Prostate gland (tissue), 2 donors: ENCODE results near the gene IDH2. TPM values are rescaled to one million over a fixed set of nuclear protein-coding genes. Genes with fewer than 3 reads are reported as not detected.

Experiments
- DNase-seq: peaks from one replicate; pipeline ENCODE4 v3.0.0-alpha.2; 2019; ENCODE audit warnings: low spot score
- H3K27ac ChIP-seq, 2 donors: fragments of 200-600 bp; sonication (generic); 2 replicates each; pipeline ENCODE4 v1.5.1; 2017 to 2019
- H3K27me3 ChIP-seq: fragments of 200-600 bp; sonication (generic); replicated peaks from 2 replicates; pipeline ENCODE4 v1.5.1; 2019; ENCODE audit not compliant: insufficient read depth
- H3K36me3 ChIP-seq, 2 donors: fragments of 200-600 bp; sonication (generic); 1 replicate in 1 of 2; 2 replicates in 1 of 2; pipeline versions ENCODE4 v1.5.1 to v1.8.1; 2017 to 2019
- H3K4me1 ChIP-seq: fragments of 200-600 bp; sonication (generic); replicated peaks from 2 replicates; pipeline ENCODE4 v1.5.1; 2019
- H3K4me3 ChIP-seq, 2 donors: fragments of 200-600 bp; sonication (generic); 2 replicates each; pipeline ENCODE4 v1.5.1; 2017 to 2019
- H3K9me3 ChIP-seq: fragments of 200-600 bp; sonication (generic); 2 replicates; pipeline ENCODE4 v1.5.1; 2017
- CTCF ChIP-seq, 4 experiments: fragments of 200-600 bp in 2 of 4; fragments of 450-650 bp in 2 of 4; sonication (generic) in 2 of 4; IDR thresholded peaks; 1 replicate in 3 of 4; 2 replicates in 1 of 4; pipeline ENCODE4 v1.5.1; 2016 to 2019; ENCODE audit warnings: antibody characterized with exemption in 4 of 4, mild to moderate bottlenecking in 2 of 4, moderate library complexity in 2 of 4
- POLR2A ChIP-seq: fragments of 450-650 bp; IDR thresholded peaks from one replicate; pipeline ENCODE4 v1.6.1; 2016; ENCODE audit warnings: antibody characterized with exemption, mild to moderate bottlenecking
- POLR2AphosphoS5 ChIP-seq: sonication (generic); formaldehyde crosslinking; IDR thresholded peaks from one replicate; pipeline ENCODE4 v1.6.1; 2017; ENCODE audit warnings: antibody characterized with exemption
- WGBS: methylation state at CpG from one replicate; pipeline ENCODE4 v1.1.5; 2018; 5-methylcytosine and 5-hydroxymethylcytosine counted together
- intact Hi-C: fragments of 100-400 bp; cut with DNase I; formaldehyde crosslinking; loops from one replicate; pipeline ENCODE4 v1.14.2; 2022
- total RNA-seq, 2 donors: library from RNA; depleted of rRNA; stranded (reverse); fragments of >200 nt; gene quantifications; one replicate each; pipeline ENCODE4 v1.1.0, GENCODE V29; 2016

The IDH2 gene
- total RNA-seq, 2 donors from 2014 or later: 98.1 to 190 TPM

DNA sequence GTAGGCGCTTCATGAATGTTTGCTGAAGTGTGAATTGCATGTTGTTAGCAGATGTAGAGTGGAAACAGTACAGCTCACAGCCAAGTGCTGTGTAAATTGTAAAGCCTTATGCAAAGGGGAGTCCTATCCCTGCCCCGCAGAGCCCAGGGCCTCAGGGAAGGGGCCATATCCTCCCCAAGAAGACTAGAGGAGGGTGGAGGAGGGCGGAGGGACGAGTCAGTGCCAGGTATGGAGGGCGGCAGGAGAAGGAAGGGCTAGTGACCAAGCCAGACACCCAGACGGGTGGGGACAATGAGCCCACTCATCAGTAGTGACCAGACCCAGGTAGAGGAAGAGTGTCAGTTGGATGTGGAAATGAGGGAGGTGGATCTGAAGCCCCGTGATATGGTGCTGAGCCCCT lies 56.0 kb downstream of the IDH2 start:
- Histone ChIP-seq H3K9me3 (no peaks in the 10 kb centered on the region), H3K27ac (peak overlapping the region; percentile 77 to 84), H3K36me3 (no peaks in the 10 kb centered on the region), H3K4me3 (no peak overlapping the region), H3K27me3 (no peaks in the 10 kb centered on the region), H3K4me1 (peaks cover 22% of the 10 kb centered on the region)
- 82% methylated on average over 7 of the region's 7 CpGs for WGBS
- intact Hi-C loops: no loop called here
- no peak for DNase-seq
- TF ChIP-seq POLR2AphosphoS5: no peak
- TF ChIP-seq CTCF (IDR thresholded peaks at IDR 0.05): no peak
- no peak for TF ChIP-seq POLR2A

GRCh38 chr15:90044916-90045371 lies 57.3 kb downstream of the IDH2 start:
- Histone ChIP-seq H3K9me3 (no peaks in the 10 kb centered on the region), H3K27ac (no peak overlapping the region), H3K4me1 (peaks cover 22% of the 10 kb centered on the region), H3K36me3 (no peaks in the 10 kb centered on the region), H3K4me3 (no peak overlapping the region), H3K27me3 (no peaks in the 10 kb centered on the region)
- intact Hi-C loops: no loop called here
- 99% methylated on average over 4 of the region's 4 CpGs for WGBS
- no peak for TF ChIP-seq CTCF (IDR thresholded peaks at IDR 0.05)
- TF ChIP-seq POLR2AphosphoS5: no peak
- no peak for TF ChIP-seq POLR2A
- DNase-seq: no peak

GRCh38 chr15:90044191-90044590 lies 58.1 kb downstream of the IDH2 start:
- DNase-seq: no peak
- H3K4me3 ChIP-seq: no peak overlapping the region
- H3K9me3 ChIP-seq: no peaks in the 10 kb centered on the region
- no peaks in the 10 kb centered on the region for H3K27me3 ChIP-seq
- no peak overlapping the region for H3K27ac ChIP-seq
- WGBS: 93% methylated on average over 14 of the region's 14 CpGs
- H3K36me3 ChIP-seq: no peaks in the 10 kb centered on the region
- TF ChIP-seq CTCF (IDR thresholded peaks at IDR 0.05): no peak
- no peak for TF ChIP-seq POLR2A
- TF ChIP-seq POLR2AphosphoS5: no peak
- intact Hi-C loops: no loop called here
- peaks cover 22% of the 10 kb centered on the region for H3K4me1 ChIP-seq

DNA sequence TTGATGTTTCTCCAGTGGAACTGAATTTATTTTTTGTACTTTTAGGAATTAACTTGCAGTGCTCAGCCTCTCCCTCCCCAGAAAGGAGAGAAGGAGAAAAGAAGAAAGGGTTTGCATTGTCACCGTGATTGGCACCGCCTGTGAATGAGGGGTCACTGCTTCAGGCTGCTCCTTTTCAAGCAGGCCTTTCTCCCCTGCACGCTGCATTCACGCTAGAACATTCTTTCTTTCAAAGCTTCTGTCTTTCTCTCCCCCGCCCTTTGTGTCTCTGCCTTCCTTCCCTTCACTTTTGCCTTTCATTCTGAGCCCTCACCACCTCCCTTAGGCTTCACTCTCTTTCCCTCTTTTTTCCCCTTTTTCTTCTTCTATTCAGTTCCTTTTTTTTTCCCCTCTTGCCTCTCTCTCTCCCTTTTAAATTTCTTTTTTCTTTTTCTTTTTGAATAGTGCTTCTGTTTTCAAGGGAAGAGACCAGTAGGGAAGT lies 58.7 kb downstream of the IDH2 start:
- no peak overlapping the region for H3K4me3 ChIP-seq
- no peaks in the 10 kb centered on the region for H3K9me3 ChIP-seq
- no peak for TF ChIP-seq POLR2AphosphoS5
- no peak for TF ChIP-seq POLR2A
- no peak for TF ChIP-seq CTCF (IDR thresholded peaks at IDR 0.05)
- H3K27ac ChIP-seq: no peak overlapping the region
- intact Hi-C loops: no loop called here
- H3K27me3 ChIP-seq: no peaks in the 10 kb centered on the region
- no peaks in the 10 kb centered on the region for H3K36me3 ChIP-seq
- 73% methylated on average over 5 of the region's 5 CpGs for WGBS
- peaks cover 22% of the 10 kb centered on the region for H3K4me1 ChIP-seq
- DNase-seq: no peak

DNA sequence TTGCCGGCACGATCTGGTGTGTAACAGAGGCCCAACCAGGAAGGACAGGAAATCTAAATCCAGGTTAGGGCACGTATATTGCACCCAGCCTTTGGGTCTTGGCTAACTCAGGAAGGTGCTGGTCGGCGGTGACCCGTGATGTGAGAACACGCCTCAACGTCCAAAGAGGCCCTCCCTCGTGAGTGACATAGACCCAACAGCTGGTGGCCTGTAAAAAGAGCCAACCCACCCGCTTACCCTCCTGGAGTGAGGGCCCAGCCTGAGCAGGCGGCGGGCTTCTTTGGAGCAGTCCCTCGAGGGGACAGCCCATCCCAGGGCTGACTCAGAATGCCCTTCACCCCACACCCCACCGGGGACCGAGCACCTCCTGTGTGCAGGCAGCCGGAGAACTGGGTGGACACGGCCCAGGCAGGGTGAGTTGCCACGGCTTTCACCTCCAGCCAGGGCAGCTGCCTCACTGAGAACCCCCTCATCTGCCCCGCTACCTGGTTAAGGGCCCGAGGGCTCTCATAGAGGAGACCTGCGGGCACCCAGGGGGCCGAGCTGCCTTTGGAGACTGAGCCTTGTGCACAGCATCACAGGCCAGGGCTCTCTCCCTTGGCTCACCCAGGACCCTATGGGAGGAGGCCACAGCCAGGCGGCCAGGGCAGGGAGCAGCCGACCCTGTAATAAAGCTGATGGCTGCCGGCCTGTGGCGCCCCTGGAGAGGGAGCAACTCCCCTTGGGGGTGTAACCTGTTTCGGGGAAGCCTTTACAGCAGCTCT lies 59.3 kb downstream of the IDH2 start:
- Histone ChIP-seq H3K4me3 (no peak overlapping the region), H3K4me1 (peaks cover 22% of the 10 kb centered on the region), H3K9me3 (no peaks in the 10 kb centered on the region), H3K27me3 (no peaks in the 10 kb centered on the region), H3K36me3 (no peaks in the 10 kb centered on the region), H3K27ac (no peak overlapping the region)
- TF ChIP-seq CTCF (IDR thresholded peaks at IDR 0.05) (no peak), POLR2AphosphoS5 (no peak), POLR2A (no peak)
- intact Hi-C loops: no loop called here
- no peak for DNase-seq
- 85% methylated on average over 25 of the region's 27 CpGs for WGBS
